GM13977 (cell line): ENCODE data around the gene TRAF6.

Source experiments
- DNase-seq: peaks from one replicate; pipeline ENCODE4 v3.0.0; 2012; ENCODE audit warnings: low spot score
- CTCF ChIP-seq: IDR thresholded peaks from 2 replicates; pipeline ENCODE4 v1.5.1; 2012; ENCODE audit warnings: mild to moderate bottlenecking, control low read depth; ENCODE audit not compliant: insufficient read depth; ENCODE audit errors: extremely low read depth, missing control alignments
- in situ Hi-C: fragments of 300-500 bp; cut with MboI; formaldehyde crosslinking; loops from one replicate; pipeline ENCODE4 v1.12.0; 2022; ENCODE audit warnings: low sequenced_read_pairs, low pct_unique_long_range_greater_than_20kb, mixed read lengths, inconsistent platforms; ENCODE audit not compliant: unreplicated experiment

The TRAF6 gene

GRCh38 chr11:36463781-36464180, 46.3 kb downstream of the TRAF6 start:
- in situ Hi-C loops = no loop called here
- no peak for TF ChIP-seq CTCF
- no peak for DNase-seq

- no peak for TF ChIP-seq CTCF
- in situ Hi-C loops = no loop called here
- no peak for DNase-seq
These were observed 47.8 kb downstream of the TRAF6 start for GRCh38 chr11:36462321-36462720.

GRCh38 chr11:36460220-36460619, 49.9 kb downstream of the TRAF6 start:
- DNase-seq = no peak
- in situ Hi-C loops = no loop called here
- no peak for TF ChIP-seq CTCF

GRCh38 chr11:36459046-36459445, 51.0 kb downstream of the TRAF6 start:
- no peak for DNase-seq
- in situ Hi-C loops = no loop called here
- no peak for TF ChIP-seq CTCF

- no peak for TF ChIP-seq CTCF
- no peak for DNase-seq
- in situ Hi-C loops = no loop called here
These were observed 51.8 kb downstream of the TRAF6 start for GRCh38 chr11:36458129-36458915.

GRCh38 chr11:36456156-36456555, 53.9 kb downstream of the TRAF6 start:
- DNase-seq = no peak
- in situ Hi-C loops = no loop called here
- no peak for TF ChIP-seq CTCF
